HEK293 (cell line): ENCODE measurements around the gene FOXP4.

Experiments
- CTCF ChIA-PET: fragments of 350-600 bp; formaldehyde crosslinking; extraction: SDS; loops from one replicate; lab custom pipeline; 2021; ENCODE audit warnings: antibody characterized with exemption; lab: Yijun Ruan, JAX
- POLR2A ChIA-PET: fragments of 300-600 bp; formaldehyde crosslinking; extraction: SDS; loops from one replicate; lab custom pipeline; 2020; ENCODE audit warnings: antibody characterized with exemption, inconsistent platforms; lab: Yijun Ruan, JAX
- H3K27ac ChIP-seq: fragments of 200-500 bp; sonication (Bioruptor generic); 2 replicates; pipeline ENCODE4 v1.5.1; 2014; ENCODE audit warnings: low read depth, low read length, control low read depth, inconsistent platforms; ENCODE audit errors: extremely low read depth
- H3K36me3 ChIP-seq, 2 experiments: fragments of 200-500 bp in 1 of 2; sonication (Bioruptor generic) in 1 of 2; 1 replicate in 1 of 2; 2 replicates in 1 of 2; pipeline ENCODE4 v1.5.1; 2014 to 2017; ENCODE audit warnings: inconsistent platforms in 2 of 2, low read length in 2 of 2; ENCODE audit not compliant: control insufficient read depth in 2 of 2, insufficient read depth in 1 of 2
- H3K4me1 ChIP-seq: fragments of 200-500 bp; sonication (Bioruptor generic); 2 replicates; pipeline ENCODE4 v1.5.1; 2014; ENCODE audit warnings: mild to moderate bottlenecking, low read length, inconsistent platforms; ENCODE audit not compliant: control insufficient read depth, insufficient read depth
- H3K4me3 ChIP-seq: 2 replicates; pipeline ENCODE4 v1.5.1; 2011; ENCODE audit warnings: low read depth, mild to moderate bottlenecking, control low read depth, low read length, moderate library complexity
- H3K9me3 ChIP-seq: fragments of 200-500 bp; sonication (Bioruptor generic); 2 replicates; pipeline ENCODE4 v1.5.1; 2014; ENCODE audit warnings: low read depth, low read length, inconsistent platforms; ENCODE audit not compliant: control insufficient read depth, insufficient read depth
- BCL11A ChIP-seq: fragments of 450-650 bp; formaldehyde crosslinking; IDR thresholded peaks from 2 replicates; pipeline ENCODE4 v1.5.1; 2016; ENCODE audit warnings: low read depth, missing biosample characterization, missing genetic modification characterization
- GLI2 ChIP-seq: fragments of 450-650 bp; formaldehyde crosslinking; IDR thresholded peaks from 2 replicates; pipeline ENCODE4; 2017; ENCODE audit warnings: missing biosample characterization, missing genetic modification characterization, low read depth, borderline replicate concordance
- OSR2 ChIP-seq: fragments of 450-650 bp; formaldehyde crosslinking; IDR thresholded peaks from 2 replicates; pipeline ENCODE4 v1.5.1; 2016; ENCODE audit warnings: missing biosample characterization, missing genetic modification characterization
- OVOL3 ChIP-seq: fragments of 450-650 bp; formaldehyde crosslinking; IDR thresholded peaks from 2 replicates; pipeline ENCODE4 v1.5.1; 2016; ENCODE audit warnings: missing biosample characterization, missing genetic modification characterization
- PRDM1 ChIP-seq: fragments of 450-650 bp; formaldehyde crosslinking; IDR thresholded peaks from 2 replicates; pipeline ENCODE4; 2016; ENCODE audit warnings: missing biosample characterization, missing genetic modification characterization
- SCRT2 ChIP-seq: fragments of 450-650 bp; formaldehyde crosslinking; IDR thresholded peaks from 2 replicates; pipeline ENCODE4 v1.5.1; 2016; ENCODE audit warnings: missing biosample characterization, missing genetic modification characterization
- ZBTB11 ChIP-seq: fragments of 450-650 bp; formaldehyde crosslinking; conservative IDR thresholded peaks from 2 replicates; pipeline ENCODE4 v1.5.1; 2016; ENCODE audit warnings: low read depth, missing biosample characterization, missing genetic modification characterization
- ZIC2 ChIP-seq: fragments of 450-650 bp; formaldehyde crosslinking; IDR thresholded peaks from 2 replicates; pipeline ENCODE4 v1.5.1; 2016; ENCODE audit warnings: missing biosample characterization, missing genetic modification characterization
- ZNF10 ChIP-seq: fragments of 450-650 bp; formaldehyde crosslinking; IDR thresholded peaks from 2 replicates; pipeline ENCODE4 v1.5.1; 2017; ENCODE audit warnings: missing biosample characterization, missing genetic modification characterization
- ZNF133 ChIP-seq: fragments of 450-650 bp; formaldehyde crosslinking; IDR thresholded peaks from 2 replicates; pipeline ENCODE4 v1.5.1; 2016; ENCODE audit warnings: missing biosample characterization, missing genetic modification characterization
- ZNF174 ChIP-seq: fragments of 450-650 bp; formaldehyde crosslinking; IDR thresholded peaks from 2 replicates; pipeline ENCODE4 v1.5.0; 2017; ENCODE audit warnings: missing biosample characterization, mild to moderate bottlenecking, missing genetic modification characterization
- ZNF221 ChIP-seq: fragments of 450-650 bp; formaldehyde crosslinking; IDR thresholded peaks from 2 replicates; pipeline ENCODE4 v1.5.1; 2017; ENCODE audit warnings: missing biosample characterization, missing genetic modification characterization, borderline replicate concordance
- ZNF341 ChIP-seq: fragments of 450-650 bp; formaldehyde crosslinking; IDR thresholded peaks from 2 replicates; pipeline ENCODE4; 2016; ENCODE audit warnings: low read depth, missing biosample characterization, missing genetic modification characterization
- ZNF366 ChIP-seq: fragments of 450-650 bp; formaldehyde crosslinking; conservative IDR thresholded peaks from 2 replicates; pipeline ENCODE4 v1.5.1; 2016; ENCODE audit warnings: missing biosample characterization, missing genetic modification characterization
- ZNF558 ChIP-seq: fragments of 450-650 bp; formaldehyde crosslinking; IDR thresholded peaks from 2 replicates; pipeline ENCODE4 v1.5.1; 2016; ENCODE audit warnings: missing biosample characterization, missing genetic modification characterization
- ZNF660 ChIP-seq: fragments of 450-650 bp; IDR thresholded peaks from 2 replicates; pipeline ENCODE4 v1.5.1; 2018; ENCODE audit warnings: missing biosample characterization, mild to moderate bottlenecking, missing genetic modification characterization
- ZNF664 ChIP-seq: fragments of 450-650 bp; formaldehyde crosslinking; IDR thresholded peaks from 2 replicates; pipeline ENCODE4 v1.5.1; 2016; ENCODE audit warnings: missing biosample characterization, missing genetic modification characterization
- ZSCAN23 ChIP-seq: fragments of 450-650 bp; formaldehyde crosslinking; IDR thresholded peaks from 2 replicates; pipeline ENCODE4 v1.5.1; 2016; ENCODE audit warnings: missing biosample characterization, missing genetic modification characterization
- ZSCAN4 ChIP-seq: fragments of 450-650 bp; formaldehyde crosslinking; IDR thresholded peaks from 2 replicates; pipeline ENCODE4 v1.5.1; 2017; ENCODE audit warnings: missing biosample characterization, missing genetic modification characterization

The FOXP4 gene

DNA sequence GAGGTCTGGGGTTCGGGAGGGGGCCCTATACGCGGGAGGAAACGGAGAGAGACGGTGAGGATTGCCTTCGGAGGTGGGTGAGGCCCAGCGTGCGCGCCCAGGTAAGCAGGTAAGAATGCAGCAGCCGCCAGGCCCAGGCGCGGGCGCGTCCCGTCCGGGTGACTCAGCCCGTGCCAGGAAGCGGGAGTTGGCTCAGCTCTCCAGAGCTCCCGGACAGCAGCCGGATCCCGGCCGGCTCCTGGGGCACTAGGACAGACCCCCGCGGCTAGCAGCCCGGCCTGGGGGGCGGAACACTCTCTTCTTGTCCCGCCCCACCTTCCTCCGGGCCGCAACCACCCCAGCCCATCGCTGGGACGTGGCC is 90.6 kb downstream of the FOXP4 start:
- no peaks in the 10 kb centered on the region; the same call in 1 of the 2 replicates for H3K4me1 ChIP-seq
- H3K36me3 ChIP-seq = no peaks in the 10 kb centered on the region
- TF ChIP-seq PRDM1 (tag by site-specific recombination) = no peak
- ChIA-PET POLR2A (interaction anchor here (0.9 kb wide), 1 partner anchor 34 kb away, joined by 3 read pairs; no protein-coding TSS in a partner anchor), CTCF (interaction anchor here (0.6 to 1.3 kb wide), 5 partner anchors 27 to 1627 kb away, joined by 3 to 11 read pairs (median 4); no protein-coding TSS in a partner anchor)
- H3K4me3 ChIP-seq = no peak overlapping the region
- no peaks in the 10 kb centered on the region for H3K9me3 ChIP-seq
- no peak overlapping the region for H3K27ac ChIP-seq

DNA sequence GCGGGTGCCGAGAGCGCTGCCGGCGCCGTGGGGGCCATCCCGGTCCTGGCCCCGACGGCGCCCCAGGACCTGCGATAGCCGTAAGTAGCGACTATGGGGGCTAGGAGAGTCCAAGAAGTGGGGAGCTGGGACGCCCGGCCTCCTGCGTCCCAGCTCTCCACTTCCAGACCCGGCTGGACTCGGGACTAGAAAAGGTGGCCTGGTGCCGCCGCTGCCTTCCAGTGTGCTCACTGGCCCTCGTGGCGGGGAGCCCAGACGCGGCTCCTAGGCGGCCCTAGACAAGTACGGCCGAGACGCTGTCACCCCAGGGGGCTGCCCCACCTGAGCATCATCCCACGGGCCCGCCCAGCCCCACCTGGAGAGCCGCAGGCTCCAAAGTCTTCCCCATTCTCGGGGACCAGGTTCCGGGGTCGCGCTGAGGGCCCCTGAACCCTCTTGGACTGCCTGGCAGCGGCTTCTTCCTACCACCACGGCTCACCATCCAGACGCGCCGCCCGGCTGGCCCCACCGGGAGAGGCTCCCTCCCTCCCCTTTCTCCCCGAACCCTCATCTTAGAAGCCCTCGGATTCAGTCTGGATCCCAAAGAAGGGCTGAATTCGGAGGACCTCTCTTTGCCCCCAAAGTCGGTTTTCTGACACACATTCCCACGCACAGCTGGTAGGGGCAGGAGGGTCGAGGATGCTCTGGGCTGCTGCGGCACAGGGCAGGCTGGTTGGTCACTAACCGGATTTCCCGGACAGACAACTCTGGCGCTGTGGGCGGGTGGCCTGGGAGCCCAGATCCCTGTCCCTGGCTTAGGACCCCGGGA is 91.2 kb downstream of the FOXP4 start:
- H3K27ac ChIP-seq = no peak overlapping the region
- POLR2A ChIA-PET = no interaction called here
- no peak overlapping the region for H3K4me3 ChIP-seq
- H3K36me3 ChIP-seq = no peaks in the 10 kb centered on the region
- TF ChIP-seq ZNF341 (tag by site-specific recombination) = no peak
- TF ChIP-seq ZNF660 (tag by site-specific recombination) = no peak
- H3K9me3 ChIP-seq = no peaks in the 10 kb centered on the region
- H3K4me1 ChIP-seq = no peaks in the 10 kb centered on the region; the same call in 1 of the 2 replicates
- CTCF ChIA-PET = interaction anchor here (0.6 to 1.3 kb wide), 4 partner anchors 28 to 1283 kb away, joined by 3 to 11 read pairs (median 4); no protein-coding TSS in a partner anchor

DNA sequence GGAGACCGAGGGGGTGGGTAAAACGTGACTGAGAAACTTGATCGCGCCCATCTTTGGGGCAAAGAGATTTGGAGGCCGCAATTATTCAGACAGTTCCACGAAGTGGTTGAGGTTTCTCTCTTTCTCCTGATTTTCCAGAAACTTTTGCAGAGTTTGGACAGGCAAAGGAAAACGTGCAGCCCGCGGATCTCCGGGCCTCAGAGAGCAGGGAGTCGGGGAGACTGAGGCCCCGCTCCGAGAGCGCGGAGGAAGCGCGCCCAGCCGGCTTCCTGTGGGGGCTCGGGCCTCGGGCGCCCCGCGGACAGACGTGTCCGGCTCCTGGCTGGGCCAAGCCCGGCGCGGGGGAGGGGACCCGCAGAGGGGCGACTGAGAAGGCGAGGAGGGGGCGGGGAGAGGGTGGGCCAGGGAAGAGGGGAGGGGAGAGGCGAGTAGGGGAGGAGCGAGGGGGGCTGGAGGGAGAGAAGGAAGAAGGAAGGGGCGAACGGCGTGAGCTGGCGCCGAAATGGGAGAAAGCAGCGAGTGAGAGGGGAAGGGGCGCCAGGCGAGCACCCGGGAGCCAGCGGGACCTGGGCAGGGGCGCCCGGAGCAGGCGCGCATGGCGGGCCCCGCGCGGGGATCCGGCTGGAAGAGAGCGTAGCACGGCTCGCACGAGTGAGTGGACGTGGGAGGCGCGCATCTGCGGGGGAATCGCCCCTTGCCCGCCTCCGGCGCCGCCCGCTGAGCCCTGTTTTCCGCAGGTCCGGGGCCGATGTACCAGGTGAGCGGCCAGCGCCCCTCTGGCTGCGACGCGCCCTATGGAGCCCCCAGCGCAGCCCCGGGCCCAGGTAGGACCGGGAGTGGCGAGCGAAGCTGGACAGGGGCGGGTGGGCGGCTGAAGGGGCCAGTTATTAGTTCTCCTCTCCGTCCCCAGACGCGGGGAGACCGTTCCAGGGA is 92.1 kb downstream of the FOXP4 start, which contains the start of gene MDFI:
Gene MDFI, plus strand, starts transcription at position 467 of the 933 bp plus-strand sequence. Its CDS starts 282 bp downstream, at position 749.
- H3K9me3 ChIP-seq = no peaks in the 10 kb centered on the region
- no peaks in the 10 kb centered on the region; the same call in 1 of the 2 replicates for H3K4me1 ChIP-seq
- no peak within 1 kb of the TSS for H3K27ac ChIP-seq
- CTCF ChIA-PET = no interaction called here
- no peaks in the 10 kb centered on the region for H3K36me3 ChIP-seq
- TF ChIP-seq SCRT2 (tag by site-specific recombination) (no peak), ZNF174 (tag by site-specific recombination) (no peak), ZNF10 (tag by site-specific recombination) (no peak), ZNF366 (tag by site-specific recombination) (no peak), ZNF341 (tag by site-specific recombination) (no peak), ZNF221 (tag by site-specific recombination) (no peak), OSR2 (tag by site-specific recombination) (no peak), ZSCAN4 (tag by site-specific recombination) (no peak)
- POLR2A ChIA-PET = no interaction called here
- no peak within 1 kb of the TSS for H3K4me3 ChIP-seq

- CTCF ChIA-PET = interaction anchor here (0.6 kb wide), 1 partner anchor 11 kb away, joined by 3 read pairs; no protein-coding TSS in a partner anchor
- POLR2A ChIA-PET = interaction anchor here (1.2 kb wide), 1 partner anchor 37 kb away, joined by 5 read pairs; no protein-coding TSS in a partner anchor
- no peak overlapping the region for H3K4me3 ChIP-seq
- H3K27ac ChIP-seq = no peak overlapping the region
- no peaks in the 10 kb centered on the region; the same call in 1 of the 2 replicates for H3K4me1 ChIP-seq
- H3K36me3 ChIP-seq = no peaks in the 10 kb centered on the region
- no peaks in the 10 kb centered on the region for H3K9me3 ChIP-seq
- TF ChIP-seq ZNF133 (tag by site-specific recombination) (no peak), OVOL3 (tag by site-specific recombination) (no peak), ZIC2 (tag by site-specific recombination) (no peak), ZNF664 (tag by site-specific recombination) (no peak), ZBTB11 (tag by site-specific recombination) (no peak), GLI2 (no peak), ZSCAN23 (tag by site-specific recombination) (no peak), BCL11A (tag by site-specific recombination) (no peak), ZNF558 (tag by site-specific recombination) (no peak)
These were observed 93.0 kb downstream of the FOXP4 start for GRCh38 chr6:41638935-41639808.
